GM19035 (cell line): ENCODE measurements around the gene COL4A6.

Experiments
- ATAC-seq: cut with Tn5 transposase; IDR thresholded peaks from one replicate; pipeline ENCODE4 v1.9.1; 2021; ENCODE audit not compliant: unreplicated experiment

The COL4A6 gene

DNA sequence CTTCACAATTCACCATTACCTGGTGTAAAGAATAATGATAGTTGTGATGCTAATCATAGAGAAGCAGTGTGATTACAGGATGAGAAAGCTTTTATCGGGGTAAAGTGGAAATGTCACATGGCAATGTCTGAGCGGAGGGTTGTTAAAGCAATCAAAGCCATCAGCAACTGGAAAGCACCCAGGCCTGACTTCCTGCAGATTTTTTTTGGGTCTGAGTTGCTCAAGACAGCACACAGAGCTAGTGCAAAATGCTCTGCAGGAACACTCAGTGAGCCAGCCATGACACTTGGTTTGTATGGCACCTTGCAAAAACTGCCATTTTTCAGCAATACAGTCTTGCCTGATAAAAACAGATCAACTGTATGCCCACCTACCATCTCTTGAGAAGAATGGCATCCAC is 152.9 kb downstream of the COL4A6 start:
- ATAC-seq, result no peak

DNA sequence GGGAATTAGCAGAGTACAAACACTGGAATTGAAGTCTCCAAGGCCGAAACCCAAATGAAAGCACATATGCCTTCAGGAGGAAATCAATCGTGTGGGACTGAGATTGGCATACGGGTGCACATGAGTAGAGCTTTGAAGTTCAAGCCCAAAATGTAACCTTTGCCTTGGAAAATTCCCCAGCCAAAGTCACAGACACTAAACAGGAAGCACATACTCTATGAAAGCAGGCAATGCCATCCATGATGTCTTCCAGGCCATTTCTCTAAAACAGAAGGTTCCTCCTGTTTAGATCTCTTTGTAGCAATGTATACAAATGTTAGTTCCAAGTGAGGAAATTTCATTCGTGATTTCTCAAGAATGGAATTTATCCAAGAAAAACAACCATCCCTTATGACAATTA is 162.5 kb downstream of the COL4A6 start:
- no peak for ATAC-seq

DNA sequence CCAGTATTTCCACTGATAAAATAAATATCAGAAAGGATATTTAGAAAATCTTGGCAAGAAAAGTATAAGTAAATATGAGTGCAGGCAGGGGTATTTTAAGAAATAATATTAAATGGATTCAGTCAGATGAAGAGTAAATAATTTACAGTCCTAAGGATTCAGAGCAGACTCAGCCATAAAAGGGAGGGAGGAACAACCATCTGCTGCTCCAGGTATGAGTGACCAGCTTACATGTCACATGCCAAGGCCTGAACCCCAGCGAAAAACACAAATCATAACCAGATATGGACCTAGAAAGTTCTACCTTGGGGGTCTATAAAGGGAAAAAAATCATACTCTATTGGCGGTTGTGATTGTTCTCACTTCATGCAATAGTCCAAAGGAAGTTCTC is 166.8 kb downstream of the COL4A6 start:
- ATAC-seq, result no peak

DNA sequence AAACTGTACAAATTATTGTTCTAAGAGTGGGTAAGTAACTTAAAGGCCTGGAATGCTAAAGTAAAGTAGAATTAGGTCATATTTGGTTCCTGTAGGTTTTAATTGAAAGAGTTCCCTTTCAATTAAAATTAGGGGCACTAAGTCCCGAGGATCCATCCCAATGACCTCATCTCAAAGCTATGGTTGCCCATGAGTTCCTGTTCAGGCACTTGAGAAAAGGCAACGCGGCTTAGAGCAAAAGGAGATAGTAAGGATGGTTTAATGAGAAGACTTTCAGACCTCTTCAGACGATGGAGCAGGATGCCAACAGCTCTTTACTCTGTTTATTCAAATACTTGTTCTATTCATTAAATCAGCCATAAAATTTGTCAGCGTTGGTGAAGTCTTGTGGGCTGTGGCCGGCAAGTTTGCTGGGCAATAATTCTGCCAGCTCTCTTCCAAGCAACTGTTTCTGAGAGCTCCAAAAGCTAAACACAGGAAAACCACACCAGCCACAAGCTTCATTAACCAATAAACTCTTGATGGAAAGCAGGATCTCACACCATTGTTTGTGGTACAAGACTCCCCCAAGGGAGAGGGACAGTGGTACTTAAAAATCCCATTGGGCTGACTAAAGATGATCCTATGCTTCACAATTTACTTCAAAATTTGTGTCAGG is 167.4 kb downstream of the COL4A6 start:
- no peak for ATAC-seq

DNA sequence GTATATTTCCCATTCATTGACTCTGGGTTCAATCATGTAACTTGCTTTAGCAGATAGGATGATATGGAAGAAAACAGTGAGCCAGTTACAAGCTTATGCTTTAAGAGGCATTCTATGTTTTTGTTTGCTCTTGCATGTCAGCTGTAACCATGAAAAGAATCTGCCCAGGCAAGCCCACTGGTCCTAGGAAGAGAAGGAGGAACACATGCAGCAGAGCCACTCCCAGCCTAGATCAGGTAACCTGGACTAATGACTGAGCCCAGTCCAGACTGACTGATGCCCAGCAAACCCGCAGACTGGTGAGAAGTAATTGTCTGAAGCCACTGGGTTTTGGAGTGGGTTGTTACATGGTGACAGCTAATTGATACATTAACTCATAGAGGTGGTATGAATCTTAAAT is 167.9 kb downstream of the COL4A6 start:
- no peak for ATAC-seq

DNA sequence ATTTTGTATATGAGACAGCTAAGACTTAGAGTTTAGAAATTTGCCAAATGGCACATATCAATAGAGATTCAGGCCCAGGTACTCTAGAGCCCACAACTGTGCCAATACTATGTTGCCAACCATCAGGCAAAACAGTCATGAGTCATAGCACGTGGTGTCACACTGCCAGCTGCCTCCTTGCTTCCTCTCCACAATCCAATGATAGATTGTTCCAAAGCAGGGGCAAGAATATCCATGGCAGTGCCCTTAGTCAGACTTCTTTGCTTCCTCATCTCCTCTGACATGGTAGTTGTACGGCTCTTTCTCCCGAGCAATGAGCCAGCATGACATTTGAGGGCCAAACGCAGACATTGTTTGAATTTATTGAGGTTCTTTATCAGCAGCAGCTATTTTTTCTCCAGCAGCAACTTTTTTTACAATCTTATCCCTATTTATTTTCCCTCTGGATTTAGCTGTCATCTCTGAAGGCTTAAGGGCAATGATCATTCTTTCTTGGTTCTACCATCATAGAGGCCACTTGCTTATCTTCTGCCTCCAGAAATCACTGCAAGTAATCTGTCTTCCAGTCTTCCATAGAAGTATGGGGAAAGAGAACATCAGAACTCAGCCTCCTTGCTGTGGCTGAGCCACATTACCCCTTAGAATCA is 169.7 kb downstream of the COL4A6 start:
- no peak for ATAC-seq

DNA sequence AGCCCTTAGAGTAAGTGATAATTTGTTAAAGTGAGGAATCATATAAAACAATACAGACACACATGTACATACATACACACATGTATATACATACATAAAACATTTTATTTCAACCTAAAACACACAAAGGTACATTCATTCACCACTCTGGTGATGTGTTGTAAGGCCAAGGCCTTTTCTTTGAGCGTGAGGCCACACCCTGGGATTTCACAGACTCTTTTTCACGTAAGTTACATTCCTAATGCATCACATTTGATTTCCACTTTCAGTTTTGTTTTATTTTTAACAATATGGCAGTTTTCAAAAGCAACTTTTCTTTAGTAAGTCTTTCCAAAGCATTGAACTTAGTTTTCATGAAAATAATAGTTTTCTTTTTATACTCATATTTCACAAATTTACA is 170.7 kb downstream of the COL4A6 start:
- no peak for ATAC-seq

DNA sequence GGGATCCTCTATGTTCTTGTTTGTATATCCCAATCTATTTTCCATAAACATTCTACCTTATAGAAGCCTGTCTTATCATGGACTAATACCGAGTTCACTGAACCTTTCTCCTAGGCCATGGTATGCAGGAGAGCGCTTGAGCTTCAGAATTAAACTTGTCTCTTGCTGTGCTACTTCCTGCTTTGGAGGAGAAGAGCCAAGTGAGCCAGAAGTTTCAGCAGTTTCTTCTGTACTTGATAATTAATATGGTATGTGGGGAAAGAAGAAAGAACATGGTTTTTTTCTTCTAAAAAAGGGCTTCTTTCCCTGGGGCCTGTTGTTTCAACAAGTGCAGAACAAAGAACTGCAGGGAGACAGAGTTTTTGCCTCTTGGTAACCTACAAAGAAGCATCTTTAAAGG is 173.8 kb downstream of the COL4A6 start:
- ATAC-seq, result no peak

DNA sequence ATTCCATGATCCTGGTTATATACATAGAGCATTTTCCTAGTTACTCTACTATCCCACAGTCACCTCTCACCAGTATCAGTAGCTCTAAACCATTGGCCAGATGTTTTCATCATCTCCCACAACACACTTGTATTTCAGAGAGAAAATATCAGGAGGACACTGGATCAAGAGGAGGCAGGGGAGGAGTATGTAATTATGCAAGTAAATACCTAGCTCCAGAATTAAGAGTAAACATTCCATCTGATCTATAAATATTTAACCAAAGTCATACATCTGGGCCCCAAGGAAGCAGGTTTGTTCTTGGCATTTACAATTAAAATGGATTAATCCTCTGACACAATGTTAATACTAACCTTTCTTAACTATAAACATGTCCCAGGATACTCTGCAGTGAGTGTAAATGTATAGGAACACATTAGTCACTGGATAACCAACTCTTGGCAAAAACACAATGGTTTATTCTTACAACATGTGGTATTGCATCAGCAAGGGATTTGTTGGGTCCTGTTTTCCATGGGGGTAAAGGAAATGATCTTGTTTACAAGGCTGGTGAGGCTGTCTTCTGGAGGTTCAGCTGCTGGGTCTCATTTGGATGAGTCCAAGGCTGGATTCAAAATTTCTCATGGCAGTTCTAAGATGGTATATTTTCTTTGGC is 176.5 kb downstream of the COL4A6 start:
- no peak for ATAC-seq

DNA sequence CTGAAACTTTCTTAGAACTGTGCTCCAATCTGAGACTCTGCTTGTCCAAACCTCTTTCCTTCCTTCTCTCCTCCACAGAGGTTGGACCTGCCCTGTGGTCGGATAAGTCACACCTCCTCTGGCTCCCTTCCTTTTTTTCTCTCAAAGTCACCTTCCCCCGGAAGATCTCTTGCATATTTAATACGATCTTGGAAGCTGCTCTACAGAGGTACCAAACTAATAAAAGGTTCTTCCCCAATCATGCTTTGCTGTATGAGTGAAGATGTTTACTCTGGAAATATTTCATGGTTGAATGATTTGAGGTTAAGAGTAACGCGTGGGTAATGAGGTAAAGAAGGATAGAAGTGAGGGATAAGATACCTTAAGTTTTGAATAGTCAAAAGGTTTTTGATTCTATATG is 180.7 kb downstream of the COL4A6 start:
- no peak for ATAC-seq

DNA sequence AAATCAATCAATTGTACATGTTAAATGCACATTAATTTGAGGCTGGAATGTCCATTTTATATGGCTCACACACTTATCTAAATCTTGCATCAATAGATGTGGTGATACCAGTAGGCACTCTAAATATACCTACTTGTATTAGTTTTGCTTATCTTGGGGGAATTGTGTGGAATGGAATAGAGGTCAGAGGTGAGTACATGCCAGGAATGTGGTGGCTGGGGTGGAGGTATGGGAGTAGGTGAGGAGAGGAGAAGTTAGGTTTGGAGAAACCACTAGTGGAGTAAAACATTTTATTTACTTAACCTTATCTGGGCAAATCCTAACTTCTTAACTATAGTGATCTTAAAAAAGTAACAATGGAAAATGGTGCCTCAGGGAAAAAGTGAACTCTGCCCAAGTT is 183.6 kb downstream of the COL4A6 start:
- ATAC-seq, result no peak

DNA sequence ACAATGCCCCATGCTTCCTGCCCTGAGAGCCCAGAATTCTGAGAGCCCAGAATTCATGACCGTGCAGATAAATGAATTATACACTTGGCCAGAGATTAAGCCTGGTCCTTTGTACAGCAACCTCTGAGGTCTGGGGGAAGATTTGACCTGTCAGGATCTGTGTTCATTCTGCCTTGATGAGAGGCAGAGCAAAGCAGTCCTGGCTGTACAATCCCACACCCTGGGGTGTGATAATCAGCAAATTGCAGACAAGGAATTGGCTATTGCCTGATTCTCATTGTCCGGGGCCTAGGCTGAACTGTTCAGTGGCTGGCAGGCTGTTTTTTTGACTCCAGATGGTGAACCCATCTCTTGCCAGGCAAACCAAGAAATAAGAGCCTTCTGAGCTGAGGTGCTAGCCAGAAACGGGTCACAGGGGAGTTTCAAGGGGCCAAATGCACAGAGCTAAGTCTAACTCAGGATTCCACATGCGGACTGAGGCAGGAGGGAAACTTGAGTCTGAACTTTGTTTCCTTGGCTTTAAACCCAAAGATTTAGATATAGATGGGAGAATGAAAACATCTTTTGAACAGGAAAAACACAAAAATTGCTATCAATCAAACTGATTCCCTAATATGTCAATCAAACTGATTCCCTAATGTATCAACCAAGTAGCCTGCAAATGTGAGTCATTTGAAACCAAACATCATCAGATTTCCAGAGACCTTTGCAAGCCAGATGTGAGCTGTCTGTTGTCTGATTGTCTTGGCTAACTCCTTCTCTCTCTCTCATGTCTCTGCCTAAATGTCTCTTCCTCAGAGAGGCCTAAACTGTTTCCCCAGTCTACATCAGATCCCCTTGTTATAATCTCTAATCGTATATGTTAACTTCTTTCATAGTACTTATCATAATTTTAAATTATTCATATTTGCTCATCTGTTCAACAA is 187.3 kb downstream of the COL4A6 start:
- no peak for ATAC-seq

DNA sequence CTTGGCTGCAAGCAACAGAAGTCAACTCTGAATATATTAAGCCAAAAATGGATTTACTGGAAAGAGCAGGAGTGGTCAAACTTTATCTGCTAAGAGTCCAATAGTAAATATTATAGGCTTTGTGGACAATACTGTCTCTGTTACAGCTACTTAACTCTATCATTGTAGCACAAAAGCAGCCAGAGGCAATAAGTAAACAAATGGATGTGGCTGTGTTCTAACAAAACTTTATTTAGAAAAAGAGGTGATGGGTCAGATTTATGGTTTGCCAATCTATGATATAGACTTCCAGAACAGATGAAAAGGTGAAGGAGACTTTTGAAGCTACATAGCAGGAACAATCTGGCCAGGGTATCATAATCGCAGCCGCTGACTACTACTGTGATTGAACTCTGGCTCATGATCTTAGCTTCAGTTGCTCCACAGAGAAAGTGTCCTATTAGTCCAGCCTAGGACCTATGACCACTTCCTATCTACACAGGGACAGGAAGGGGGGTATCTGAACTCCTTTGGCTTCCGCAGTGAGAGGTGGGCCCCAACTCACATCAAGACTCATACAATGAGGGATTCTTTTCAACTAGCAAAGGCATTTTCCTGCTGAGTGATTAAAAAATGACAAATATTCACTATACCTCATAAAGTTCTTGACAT is 191.8 kb downstream of the COL4A6 start:
- no peak for ATAC-seq

DNA sequence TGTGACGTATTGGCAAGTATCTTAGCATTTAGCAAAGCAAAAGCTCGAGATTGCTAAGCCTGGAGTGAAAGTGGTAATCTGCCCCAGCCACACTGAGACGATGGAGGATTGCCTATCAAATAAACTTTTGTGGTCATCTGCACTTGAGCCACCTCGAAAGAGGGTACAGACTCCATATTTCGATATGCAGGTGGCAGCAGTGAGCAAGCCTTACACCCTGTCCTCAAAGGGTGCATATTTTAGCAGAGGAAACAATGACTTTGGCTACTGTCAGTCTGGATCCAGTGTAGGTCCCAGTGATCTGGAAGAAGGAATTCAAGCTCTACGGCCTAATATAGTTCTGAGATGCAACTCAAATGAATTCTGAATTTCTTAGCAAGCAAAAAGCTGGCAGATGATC is 192.8 kb downstream of the COL4A6 start:
- ATAC-seq, result no peak

DNA sequence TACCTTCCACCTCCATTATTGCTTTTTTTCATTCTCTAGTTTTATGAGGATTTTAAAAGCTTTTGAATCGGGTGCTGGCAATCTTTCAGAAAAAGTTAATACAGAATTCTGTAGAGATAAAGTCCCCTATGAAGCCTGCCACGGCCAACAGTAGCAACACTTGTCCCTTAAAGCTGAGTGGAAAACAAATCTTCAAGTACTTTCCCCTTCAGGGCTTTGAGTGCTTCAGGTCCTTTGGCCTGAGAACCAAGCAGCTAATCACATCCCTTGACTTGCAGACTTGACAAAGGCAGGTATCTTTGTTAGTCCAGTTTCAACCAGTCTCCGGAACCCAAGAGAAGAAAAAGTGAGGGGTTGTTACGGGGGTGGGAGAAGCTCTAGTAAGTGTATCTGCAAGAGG is 202.2 kb downstream of the COL4A6 start:
- ATAC-seq, result no peak

DNA sequence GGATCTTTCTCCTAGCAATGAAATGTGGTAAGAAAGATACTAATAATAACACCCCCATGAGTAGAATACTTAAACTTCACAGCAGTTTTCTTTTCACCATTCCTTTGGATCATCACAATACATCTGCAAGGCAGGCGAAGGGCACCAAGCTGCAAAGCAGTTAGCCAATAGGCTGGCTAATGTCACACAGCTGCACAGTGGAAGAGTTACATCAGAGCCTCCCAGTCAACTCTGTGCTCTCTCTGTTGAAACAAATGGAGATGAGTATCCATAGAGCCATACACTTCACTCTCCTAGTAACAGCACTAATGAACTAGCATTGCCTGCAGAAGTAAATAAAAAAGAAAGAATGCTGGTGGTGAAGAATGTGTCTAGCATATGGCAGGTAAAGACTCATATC is 207.6 kb downstream of the COL4A6 start:
- no peak for ATAC-seq

DNA sequence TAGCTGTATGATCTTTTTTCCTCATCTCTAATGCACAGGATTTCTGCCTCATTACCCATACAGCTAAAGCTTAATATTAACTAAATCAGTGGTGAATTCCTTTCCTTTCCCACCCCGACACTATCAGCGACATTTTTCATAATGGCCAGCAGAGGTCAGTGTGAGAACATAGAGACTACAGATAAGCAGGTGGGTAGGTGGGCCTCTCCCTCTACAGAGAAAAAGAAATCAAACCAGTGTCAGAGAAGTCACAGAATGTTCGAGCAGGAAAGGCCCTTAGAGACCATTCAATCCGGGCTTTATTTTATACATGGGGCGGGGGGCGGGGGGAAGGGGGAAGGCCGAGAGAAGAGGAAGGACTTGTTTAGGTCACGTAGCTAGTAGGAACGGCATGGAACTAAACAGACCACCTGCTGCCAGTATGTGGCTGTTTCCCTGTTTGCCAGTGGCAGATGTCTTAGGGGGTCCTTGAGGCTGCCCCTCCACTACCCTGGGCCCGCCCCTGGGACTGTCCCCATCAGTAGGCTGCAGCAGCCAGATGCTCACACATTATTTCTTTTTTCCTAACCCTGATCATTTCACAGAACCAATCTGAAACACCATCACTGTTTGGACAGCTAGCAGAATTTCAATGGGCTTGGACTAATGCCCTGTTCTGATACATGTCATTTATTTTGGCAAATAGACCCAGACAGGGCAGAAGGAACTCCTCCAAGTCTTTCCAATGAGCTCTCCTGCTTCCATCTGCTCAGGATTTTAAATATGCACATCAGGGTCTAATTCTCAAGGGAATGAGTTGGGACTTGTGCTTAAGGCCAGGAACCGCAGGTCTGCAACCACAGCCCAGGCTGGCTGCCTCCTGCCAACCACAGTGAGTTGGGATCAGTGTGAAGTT is 213.2 kb downstream of the COL4A6 start:
- no peak for ATAC-seq

DNA sequence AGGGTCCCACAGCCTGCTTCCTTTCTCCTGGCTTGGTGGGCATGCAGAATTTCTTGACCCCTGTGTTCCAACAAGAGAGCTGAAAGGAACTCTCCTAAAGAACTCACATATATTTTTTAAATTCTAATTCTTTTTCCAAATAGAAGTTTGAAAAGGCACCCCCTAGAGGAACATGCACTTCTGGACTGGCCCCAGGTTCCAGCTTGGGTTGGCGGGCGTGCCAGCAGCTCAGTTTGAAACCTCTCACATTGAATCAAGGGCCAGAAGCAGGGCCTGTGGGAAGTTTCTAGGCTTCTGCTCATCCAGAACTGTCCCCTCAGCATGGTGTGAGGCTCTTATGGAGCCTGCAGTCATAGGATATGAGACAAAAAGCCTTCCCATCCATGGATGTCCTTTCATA is 214.0 kb downstream of the COL4A6 start:
- ATAC-seq, result no peak

DNA sequence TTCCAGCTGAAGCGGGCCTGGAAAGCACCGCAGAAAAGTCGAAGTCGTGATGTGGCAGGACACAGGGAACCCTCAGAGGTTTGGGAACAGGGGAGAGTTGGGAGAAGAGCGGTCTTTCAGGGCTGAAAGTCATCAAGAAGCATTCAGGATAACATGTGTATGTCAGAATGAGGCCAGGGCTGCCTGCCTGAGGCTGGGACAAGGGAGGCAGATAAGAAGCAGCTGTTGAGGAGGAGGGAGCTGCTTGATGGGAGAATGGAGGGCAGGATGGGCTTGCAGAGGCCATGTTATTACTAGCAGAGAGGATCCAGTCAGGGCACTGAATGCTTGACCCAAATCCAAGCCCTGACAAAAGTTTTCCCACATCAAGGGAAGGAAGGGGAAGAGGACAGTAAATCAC is 214.6 kb downstream of the COL4A6 start:
- no peak for ATAC-seq

DNA sequence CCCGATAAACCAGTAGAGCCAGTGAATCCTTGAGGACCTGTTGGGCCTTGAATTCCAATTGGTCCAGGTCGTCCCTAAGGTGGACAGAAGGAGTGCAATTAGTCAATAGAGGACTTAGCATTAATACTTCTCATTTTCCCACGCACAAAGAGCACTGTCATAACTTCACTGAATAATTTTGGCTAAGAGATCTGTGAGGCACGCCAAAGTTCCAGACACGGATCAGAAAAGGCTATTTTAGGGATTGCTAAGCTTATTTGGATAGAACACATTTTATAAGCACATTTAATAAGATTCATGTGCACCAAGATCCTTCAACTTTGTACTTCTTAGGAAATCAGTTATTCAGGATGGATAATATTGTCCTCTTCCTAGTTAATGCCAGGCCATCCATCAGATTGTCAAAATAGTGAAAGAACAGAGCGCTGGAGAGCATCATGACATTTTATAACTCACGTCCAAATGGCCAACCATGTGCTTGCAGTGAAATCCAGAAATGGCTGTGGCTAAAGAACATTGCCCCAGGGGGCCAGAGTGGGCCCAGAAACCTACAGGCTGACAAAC is 216.8 kb downstream of the COL4A6 start:
- no peak for ATAC-seq
